Smooth muscle cell (in vitro differentiated cells): ENCODE data around the gene VAT1L. TPM values are rescaled to one million over a fixed set of nuclear protein-coding genes. Genes with fewer than 3 reads are reported as not detected.

Experiments
- DNase-seq: peaks from one replicate; lab custom pipeline; 2025; ENCODE audit not compliant: unreplicated experiment; lab: John Stamatoyannopoulos, UW
- H2AFZ ChIP-seq: fragments of 200-600 bp; sonication (generic); 2 replicates; pipeline ENCODE4 v1.6.0; 2016; ENCODE audit warnings: antibody characterized with exemption, low read depth, mild to moderate bottlenecking
- H3F3A ChIP-seq: fragments of 200-600 bp; sonication (generic); 2 replicates; pipeline ENCODE4 v1.6.0; 2017; ENCODE audit warnings: antibody characterized with exemption, low read depth
- H3K27ac ChIP-seq: fragments of 200-600 bp; sonication (generic); 2 replicates; pipeline ENCODE4 v1.5.1; 2016; ENCODE audit warnings: low read depth, mild to moderate bottlenecking
- H3K27me3 ChIP-seq: fragments of 200-600 bp; sonication (generic); 2 replicates; pipeline ENCODE4 v1.6.1; 2016; ENCODE audit warnings: low read depth, mild to moderate bottlenecking
- H3K36me3 ChIP-seq: fragments of 200-600 bp; sonication (generic); 2 replicates; pipeline ENCODE4 v1.5.1; 2016; ENCODE audit warnings: low read depth
- H3K4me1 ChIP-seq: fragments of 200-600 bp; sonication (generic); 2 replicates; pipeline ENCODE4 v1.5.1; 2016; ENCODE audit warnings: low read depth
- H3K4me2 ChIP-seq: fragments of 200-600 bp; sonication (generic); 2 replicates; pipeline ENCODE4 v1.6.0; 2016; ENCODE audit warnings: mild to moderate bottlenecking
- H3K4me3 ChIP-seq: fragments of 200-600 bp; sonication (generic); 2 replicates; pipeline ENCODE4 v1.5.1; 2016; ENCODE audit warnings: mild to moderate bottlenecking
- H3K79me2 ChIP-seq: fragments of 200-600 bp; sonication (generic); 2 replicates; pipeline ENCODE4 v1.6.0; 2016; ENCODE audit warnings: low read depth, mild to moderate bottlenecking
- H3K9ac ChIP-seq: fragments of 200-600 bp; sonication (generic); 2 replicates; pipeline ENCODE4 v1.6.0; 2016; ENCODE audit warnings: low read depth
- H3K9me3 ChIP-seq: fragments of 200-600 bp; sonication (generic); replicated peaks from 2 replicates; pipeline ENCODE4 v1.5.1; 2016; ENCODE audit warnings: low read depth
- H4K20me1 ChIP-seq: fragments of 200-600 bp; sonication (generic); 2 replicates; pipeline ENCODE4 v1.6.0; 2016; ENCODE audit warnings: low read depth
- CTCF ChIP-seq: fragments of 200-600 bp; sonication (generic); IDR thresholded peaks from 2 replicates; pipeline ENCODE4 v1.5.1; 2017; ENCODE audit warnings: borderline replicate concordance, mild to moderate bottlenecking, antibody characterized with exemption; ENCODE audit not compliant: insufficient read depth, poor library complexity, severe bottlenecking
- WGBS: methylation state at CpG from one replicate; pipeline ENCODE4 v1.1.7; 2016; ENCODE audit warnings: low lambda C conversion rate; 5-methylcytosine and 5-hydroxymethylcytosine counted together
- polyA plus RNA-seq: library from polyadenylated mRNA; unstranded; fragments of >200 nt; fragmentation: Nextera tagmentation; extraction: Ambion mirVana; gene quantifications from 2 replicates; pipeline ENCODE4 v1.2.1, GENCODE V29; 2016
- total RNA-seq: library from RNA; depleted of rRNA; stranded (reverse); fragments of >200 nt; gene quantifications from 2 replicates; pipeline ENCODE4 v1.2.3, GENCODE V29; 2014

VAT1L gene
- total and polyA plus RNA-seq, 2 experiments from 2014 or later, result 4.0 to 5.4 TPM

GRCh38 chr16:77793417-77793816, 5.1 kb downstream of the VAT1L start:
- Histone ChIP-seq H3K27ac (no peak overlapping the region), H3K36me3 (no peaks in the 10 kb centered on the region), H3K27me3 (peaks cover 37% of the 10 kb centered on the region), H2AFZ (no peak overlapping the region), H3K9me3 (no peaks in the 10 kb centered on the region), H3K79me2 (no peaks in the 10 kb centered on the region), H3K4me2 (no peak overlapping the region), H3K4me3 (no peak overlapping the region), H3F3A (no peaks in the 10 kb centered on the region), H4K20me1 (no peaks in the 10 kb centered on the region), H3K9ac (no peak overlapping the region), H3K4me1 (peaks cover 10% of the 10 kb centered on the region)
- no peak for DNase-seq
- no peak for TF ChIP-seq CTCF
- WGBS, result 64% methylated on average over 2 of the region's 2 CpGs

- Histone ChIP-seq H3K36me3 (no peaks in the 10 kb centered on the region), H3K4me3 (no peak overlapping the region), H3K9ac (no peak overlapping the region), H3K4me1 (peaks cover 3% of the 10 kb centered on the region), H2AFZ (no peak overlapping the region), H4K20me1 (no peaks in the 10 kb centered on the region), H3K27ac (no peak overlapping the region), H3F3A (no peaks in the 10 kb centered on the region), H3K27me3 (peaks cover 26% of the 10 kb centered on the region), H3K79me2 (no peaks in the 10 kb centered on the region), H3K9me3 (no peaks in the 10 kb centered on the region), H3K4me2 (no peak overlapping the region)
- WGBS, result 77% methylated on average over 3 of the region's 3 CpGs
- no peak for DNase-seq
- no peak for TF ChIP-seq CTCF
Observed at GRCh38 chr16:77794586-77794985, 6.2 kb downstream of the VAT1L start.

GRCh38 chr16:77801817-77802216, 13.5 kb downstream of the VAT1L start:
- no peak for DNase-seq
- Histone ChIP-seq H3K4me3 (no peak overlapping the region), H3F3A (no peaks in the 10 kb centered on the region), H3K27me3 (no peaks in the 10 kb centered on the region), H3K79me2 (no peaks in the 10 kb centered on the region), H3K27ac (no peak overlapping the region), H3K4me1 (no peaks in the 10 kb centered on the region), H3K36me3 (no peaks in the 10 kb centered on the region), H4K20me1 (no peaks in the 10 kb centered on the region), H2AFZ (no peak overlapping the region), H3K9me3 (no peaks in the 10 kb centered on the region), H3K9ac (no peak overlapping the region), H3K4me2 (no peak overlapping the region)
- no peak for TF ChIP-seq CTCF
- WGBS, result 83% methylated on average over 8 of the region's 8 CpGs

GRCh38 chr16:77805398-77805797, 17.0 kb downstream of the VAT1L start:
- H2AFZ ChIP-seq, result no peak overlapping the region
- TF ChIP-seq CTCF, result no peak
- no peaks in the 10 kb centered on the region for H3K36me3 ChIP-seq
- no peaks in the 10 kb centered on the region for H3K4me1 ChIP-seq
- WGBS, result 90% methylated on average over 10 of the region's 10 CpGs
- H3K27ac ChIP-seq, result no peak overlapping the region
- no peaks in the 10 kb centered on the region for H3K79me2 ChIP-seq
- no peaks in the 10 kb centered on the region for H4K20me1 ChIP-seq
- no peak overlapping the region for H3K4me2 ChIP-seq
- no peak overlapping the region for H3K4me3 ChIP-seq
- H3F3A ChIP-seq, result no peaks in the 10 kb centered on the region
- H3K9ac ChIP-seq, result no peak overlapping the region
- H3K27me3 ChIP-seq, result no peaks in the 10 kb centered on the region
- no peak for DNase-seq
- H3K9me3 ChIP-seq, result no peaks in the 10 kb centered on the region
